Brain microvascular endothelial cell (primary cell): ENCODE results near the gene PPRC1.
A peak's percentile ranks its signal among the peaks of the same experiment; 100 is the strongest.

ENCODE experiments used
- DNase-seq: peaks from one replicate; pipeline ENCODE4 v3.0.0-alpha.2; 2020
- H3K27ac ChIP-seq: fragments of 250-450 bp; sonication (Bioruptor Pico); 2 replicates; pipeline ENCODE4 v1.5.1; 2020; ENCODE audit warnings: mild to moderate bottlenecking, moderate library complexity
- H3K27me3 ChIP-seq: fragments of 250-450 bp; sonication (Bioruptor Pico); replicated peaks from 2 replicates; pipeline ENCODE4 v1.5.1; 2020; ENCODE audit warnings: mild to moderate bottlenecking
- H3K36me3 ChIP-seq: fragments of 250-450 bp; sonication (Bioruptor Pico); replicated peaks from 2 replicates; pipeline ENCODE4 v1.5.1; 2020; ENCODE audit warnings: mild to moderate bottlenecking
- H3K4me3 ChIP-seq: 2 replicates; pipeline ENCODE4 v1.5.1; 2011; ENCODE audit warnings: low read depth, mild to moderate bottlenecking, control low read depth, low read length, moderate library complexity
- CTCF ChIP-seq: IDR thresholded peaks from 2 replicates; pipeline ENCODE4 v1.5.1; 2011; ENCODE audit warnings: low read depth, mild to moderate bottlenecking, moderate library complexity, low read length, control low read depth, inconsistent platforms; ENCODE audit errors: missing control alignments
- in situ Hi-C: cut with HindIII; loops from 2 replicates; pipeline ENCODE4 v1.10.0; 2017; ENCODE audit warnings: low sequenced_read_pairs, low pct_ligation_motif_present

PPRC1 gene

GRCh38 chr10:102123223-102123622 lies 9.6 kb upstream of the PPRC1 start:
- TF ChIP-seq CTCF, result no peak
- Histone ChIP-seq H3K27me3 (no peaks in the 10 kb centered on the region), H3K27ac (no peak overlapping the region), H3K4me3 (no peak overlapping the region), H3K36me3 (no peaks in the 10 kb centered on the region)
- no peak for DNase-seq
- in situ Hi-C loops, result no loop called here

DNA sequence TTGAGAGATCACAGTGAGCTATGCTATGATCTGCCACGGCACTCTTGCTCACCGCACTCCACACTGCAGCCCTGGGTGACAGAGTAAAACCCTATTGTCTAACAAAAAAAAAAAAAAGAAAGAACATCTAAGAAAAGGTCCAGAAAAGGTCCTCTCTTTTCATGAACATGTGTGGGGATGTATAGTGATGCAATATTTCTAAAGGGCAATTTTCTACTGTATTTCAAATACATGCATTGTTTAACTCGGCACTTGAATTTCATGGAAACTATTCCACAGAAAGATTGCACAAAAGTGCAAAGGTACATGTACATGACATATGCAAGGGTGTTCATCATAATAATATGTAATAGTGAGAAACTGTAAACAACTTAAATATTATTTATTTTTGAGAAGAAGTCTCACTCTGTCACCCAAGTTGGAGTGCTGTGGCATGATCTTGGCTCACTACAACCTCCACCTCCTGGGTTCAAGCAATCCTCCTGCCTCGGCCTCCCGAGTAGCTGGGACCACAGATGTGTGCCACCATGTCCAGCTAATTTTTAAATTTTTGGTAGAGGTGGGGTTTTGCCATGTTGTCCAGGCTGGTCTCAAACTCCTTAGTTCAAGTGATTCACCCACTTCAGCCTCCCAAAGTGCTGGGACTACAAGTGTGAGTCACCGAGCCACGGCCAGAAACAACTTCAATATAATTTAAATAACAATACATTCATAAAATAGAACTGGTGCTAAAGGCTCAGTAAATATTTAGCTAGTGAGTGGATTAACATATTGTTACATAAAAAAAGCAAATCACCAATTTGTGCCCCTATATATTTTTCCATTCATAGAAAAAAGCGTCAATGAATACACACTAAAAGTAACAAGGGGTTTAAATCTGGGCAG lies 1.3 kb upstream of the PPRC1 start:
- no peaks in the 10 kb centered on the region for H3K27me3 ChIP-seq
- no peak overlapping the region for H3K4me3 ChIP-seq
- in situ Hi-C loops, result no loop called here
- peak; percentile 52 for DNase-seq
- peak overlapping the region; percentile 31 for H3K27ac ChIP-seq
- no peak for TF ChIP-seq CTCF
- H3K36me3 ChIP-seq, result no peaks in the 10 kb centered on the region

GRCh38 chr10:102132193-102132562 lies 662 bp upstream of the PPRC1 start:
- in situ Hi-C loops, result no loop called here
- no peaks in the 10 kb centered on the region for H3K27me3 ChIP-seq
- peak overlapping the region; percentile 31 for H3K27ac ChIP-seq
- TF ChIP-seq CTCF, result no peak
- no peaks in the 10 kb centered on the region for H3K36me3 ChIP-seq
- no peak for DNase-seq
- peak overlapping the region; percentile 99 for H3K4me3 ChIP-seq

- peak overlapping the region; percentile 83 for H3K27ac ChIP-seq
- H3K36me3 ChIP-seq, result peaks cover 9% of the 10 kb centered on the region
- peak; percentile 60 for DNase-seq
- peak overlapping the region; percentile 99 for H3K4me3 ChIP-seq
- no peak for TF ChIP-seq CTCF
- no peaks in the 10 kb centered on the region for H3K27me3 ChIP-seq
- in situ Hi-C loops, result no loop called here
These were observed 744 bp downstream of the PPRC1 start for GRCh38 chr10:102133373-102134195.

- in situ Hi-C loops, result no loop called here
- H3K4me3 ChIP-seq, result peak overlapping the region; percentile 99
- TF ChIP-seq CTCF, result no peak
These were observed 1.6 kb downstream of the PPRC1 start for GRCh38 chr10:102134416-102134815.

More at GRCh38 chr10:102134416-102134815, 1.6 kb downstream of the PPRC1 start:
- Histone ChIP-seq H3K27ac (no peak overlapping the region), H3K36me3 (peaks cover 18% of the 10 kb centered on the region), H3K27me3 (no peaks in the 10 kb centered on the region)
- DNase-seq, result no peak
